Measurements from ENCODE around the gene ADCY5. TPM values are rescaled to one million over a fixed set of nuclear protein-coding genes. Genes with fewer than 3 reads are reported as not detected.

The ADCY5 gene
- total and polyA plus RNA-seq, 4 donors = 0.74 to 6.6 (median 2.9) TPM

- Histone ChIP-seq H3K4me1 (ENCODE audit: control insufficient read depth in 4 of 4, insufficient read depth in 4 of 4, low read length in 3 of 4) (peaks cover 0 to 35% (median 31%) of the 10 kb centered on the region in 4 donors), H3K9me3 (ENCODE audit: control insufficient read depth in 4 of 4, low read length in 3 of 4) (no peaks in the 10 kb centered on the region), H3K27me3 (ENCODE audit: control insufficient read depth in 4 of 4, insufficient read depth in 4 of 4, low read length in 3 of 4) (no peaks in the 10 kb centered on the region), H3K27ac (ENCODE audit: low read depth in 1 of 2, low read length in 2 of 2) (no peak overlapping the region), H3K36me3 (ENCODE audit: control insufficient read depth in 4 of 4, insufficient read depth in 3 of 4, low read depth in 1 of 4, low read length in 3 of 4) (no peaks in the 10 kb centered on the region), H3K9ac (ENCODE audit: low read depth in 1 of 2, low read length in 2 of 2) (no peak overlapping the region), H3K4me3 (ENCODE audit: low read depth in 1 of 3, low read length in 3 of 3) (no peak overlapping the region)
- DNase-seq (ENCODE audit: low spot score) = no peak
- peak in 1 of 2 donors; percentile 34 for TF ChIP-seq HNF4A (conservative IDR thresholded peaks at IDR 0.05)
- TF ChIP-seq HNF4G (IDR thresholded peaks at IDR 0.05) = no peak
- WGBS = 75% methylated on average over 12 of the region's 12 CpGs
Observed at GRCh38 chr3:123423031-123423430, 25.9 kb downstream of the ADCY5 start.

- Histone ChIP-seq H3K36me3 (ENCODE audit: control insufficient read depth in 4 of 4, insufficient read depth in 3 of 4, low read depth in 1 of 4, low read length in 3 of 4) (no peaks in the 10 kb centered on the region), H3K4me1 (ENCODE audit: control insufficient read depth in 4 of 4, insufficient read depth in 4 of 4, low read length in 3 of 4) (peaks cover 0 to 35% (median 31%) of the 10 kb centered on the region in 4 donors), H3K27ac (ENCODE audit: low read depth in 1 of 2, low read length in 2 of 2) (no peak overlapping the region), H3K4me3 (ENCODE audit: low read depth in 1 of 3, low read length in 3 of 3) (no peak overlapping the region), H3K9ac (ENCODE audit: low read depth in 1 of 2, low read length in 2 of 2) (no peak overlapping the region), H3K27me3 (ENCODE audit: control insufficient read depth in 4 of 4, insufficient read depth in 4 of 4, low read length in 3 of 4) (no peaks in the 10 kb centered on the region), H3K9me3 (ENCODE audit: control insufficient read depth in 4 of 4, low read length in 3 of 4) (no peaks in the 10 kb centered on the region)
- 90% methylated on average over 5 of the region's 5 CpGs for WGBS
- DNase-seq (ENCODE audit: low spot score) = no peak
- TF ChIP-seq, protein P1, sequence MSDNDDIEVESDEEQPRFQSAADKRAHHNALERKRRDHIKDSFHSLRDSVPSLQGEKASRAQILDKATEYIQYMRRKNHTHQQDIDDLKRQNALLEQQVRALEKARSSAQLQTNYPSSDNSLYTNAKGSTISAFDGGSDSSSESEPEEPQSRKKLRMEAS (IDR thresholded peaks at IDR 0.05) = no peak
- no peak for TF ChIP-seq FOXA2 (IDR thresholded peaks at IDR 0.05)
- no peak for TF ChIP-seq RAD21 (IDR thresholded peaks at IDR 0.05)
- no peak for TF ChIP-seq RXRA (IDR thresholded peaks at IDR 0.05)
- TF ChIP-seq, protein P2, sequence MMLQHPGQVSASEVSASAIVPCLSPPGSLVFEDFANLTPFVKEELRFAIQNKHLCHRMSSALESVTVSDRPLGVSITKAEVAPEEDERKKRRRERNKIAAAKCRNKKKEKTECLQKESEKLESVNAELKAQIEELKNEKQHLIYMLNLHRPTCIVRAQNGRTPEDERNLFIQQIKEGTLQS (IDR thresholded peaks at IDR 0.05) = no peak
- TF ChIP-seq SP1 (IDR thresholded peaks at IDR 0.05) = no peak
- TF ChIP-seq HNF4A (conservative IDR thresholded peaks at IDR 0.05) = no peak
- TF ChIP-seq, protein P3, sequence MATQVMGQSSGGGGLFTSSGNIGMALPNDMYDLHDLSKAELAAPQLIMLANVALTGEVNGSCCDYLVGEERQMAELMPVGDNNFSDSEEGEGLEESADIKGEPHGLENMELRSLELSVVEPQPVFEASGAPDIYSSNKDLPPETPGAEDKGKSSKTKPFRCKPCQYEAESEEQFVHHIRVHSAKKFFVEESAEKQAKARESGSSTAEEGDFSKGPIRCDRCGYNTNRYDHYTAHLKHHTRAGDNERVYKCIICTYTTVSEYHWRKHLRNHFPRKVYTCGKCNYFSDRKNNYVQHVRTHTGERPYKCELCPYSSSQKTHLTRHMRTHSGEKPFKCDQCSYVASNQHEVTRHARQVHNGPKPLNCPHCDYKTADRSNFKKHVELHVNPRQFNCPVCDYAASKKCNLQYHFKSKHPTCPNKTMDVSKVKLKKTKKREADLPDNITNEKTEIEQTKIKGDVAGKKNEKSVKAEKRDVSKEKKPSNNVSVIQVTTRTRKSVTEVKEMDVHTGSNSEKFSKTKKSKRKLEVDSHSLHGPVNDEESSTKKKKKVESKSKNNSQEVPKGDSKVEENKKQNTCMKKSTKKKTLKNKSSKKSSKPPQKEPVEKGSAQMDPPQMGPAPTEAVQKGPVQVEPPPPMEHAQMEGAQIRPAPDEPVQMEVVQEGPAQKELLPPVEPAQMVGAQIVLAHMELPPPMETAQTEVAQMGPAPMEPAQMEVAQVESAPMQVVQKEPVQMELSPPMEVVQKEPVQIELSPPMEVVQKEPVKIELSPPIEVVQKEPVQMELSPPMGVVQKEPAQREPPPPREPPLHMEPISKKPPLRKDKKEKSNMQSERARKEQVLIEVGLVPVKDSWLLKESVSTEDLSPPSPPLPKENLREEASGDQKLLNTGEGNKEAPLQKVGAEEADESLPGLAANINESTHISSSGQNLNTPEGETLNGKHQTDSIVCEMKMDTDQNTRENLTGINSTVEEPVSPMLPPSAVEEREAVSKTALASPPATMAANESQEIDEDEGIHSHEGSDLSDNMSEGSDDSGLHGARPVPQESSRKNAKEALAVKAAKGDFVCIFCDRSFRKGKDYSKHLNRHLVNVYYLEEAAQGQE (IDR thresholded peaks at IDR 0.05) = no peak
Observed at GRCh38 chr3:123422457-123422856, 26.4 kb downstream of the ADCY5 start.

GRCh38 chr3:123421353-123422174, 27.3 kb downstream of the ADCY5 start:
- H3K4me1 ChIP-seq (ENCODE audit: control insufficient read depth in 4 of 4, insufficient read depth in 4 of 4, low read length in 3 of 4) = peaks cover 0 to 35% (median 31%) of the 10 kb centered on the region in 4 donors
- no peak for DNase-seq (ENCODE audit: low spot score)
- WGBS = 66% methylated on average over 6 of the region's 6 CpGs
- no peaks in the 10 kb centered on the region for H3K36me3 ChIP-seq (ENCODE audit: control insufficient read depth in 4 of 4, insufficient read depth in 3 of 4, low read depth in 1 of 4, low read length in 3 of 4)
- no peak overlapping the region for H3K27ac ChIP-seq (ENCODE audit: low read depth in 1 of 2, low read length in 2 of 2)
- no peak overlapping the region for H3K4me3 ChIP-seq (ENCODE audit: low read depth in 1 of 3, low read length in 3 of 3)
- TF ChIP-seq SP1 (IDR thresholded peaks at IDR 0.05) = no peak
- no peak for TF ChIP-seq ZBTB33 (IDR thresholded peaks at IDR 0.05)
- TF ChIP-seq JUND (IDR thresholded peaks at IDR 0.05) = no peak
- TF ChIP-seq NR2F2 (IDR thresholded peaks at IDR 0.05) = no peak
- TF ChIP-seq YY1 (IDR thresholded peaks at IDR 0.05) = no peak
- no peak for TF ChIP-seq GABPA (IDR thresholded peaks at IDR 0.05 in 1 of 2, conservative IDR thresholded peaks at IDR 0.05 in 1 of 2)
- TF ChIP-seq, protein P4, sequence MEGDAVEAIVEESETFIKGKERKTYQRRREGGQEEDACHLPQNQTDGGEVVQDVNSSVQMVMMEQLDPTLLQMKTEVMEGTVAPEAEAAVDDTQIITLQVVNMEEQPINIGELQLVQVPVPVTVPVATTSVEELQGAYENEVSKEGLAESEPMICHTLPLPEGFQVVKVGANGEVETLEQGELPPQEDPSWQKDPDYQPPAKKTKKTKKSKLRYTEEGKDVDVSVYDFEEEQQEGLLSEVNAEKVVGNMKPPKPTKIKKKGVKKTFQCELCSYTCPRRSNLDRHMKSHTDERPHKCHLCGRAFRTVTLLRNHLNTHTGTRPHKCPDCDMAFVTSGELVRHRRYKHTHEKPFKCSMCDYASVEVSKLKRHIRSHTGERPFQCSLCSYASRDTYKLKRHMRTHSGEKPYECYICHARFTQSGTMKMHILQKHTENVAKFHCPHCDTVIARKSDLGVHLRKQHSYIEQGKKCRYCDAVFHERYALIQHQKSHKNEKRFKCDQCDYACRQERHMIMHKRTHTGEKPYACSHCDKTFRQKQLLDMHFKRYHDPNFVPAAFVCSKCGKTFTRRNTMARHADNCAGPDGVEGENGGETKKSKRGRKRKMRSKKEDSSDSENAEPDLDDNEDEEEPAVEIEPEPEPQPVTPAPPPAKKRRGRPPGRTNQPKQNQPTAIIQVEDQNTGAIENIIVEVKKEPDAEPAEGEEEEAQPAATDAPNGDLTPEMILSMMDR (IDR thresholded peaks at IDR 0.05; ENCODE audit: low read depth, low read length, missing input control) = no peak
- H3K9ac ChIP-seq (ENCODE audit: low read depth in 1 of 2, low read length in 2 of 2) = no peak overlapping the region
- H3K9me3 ChIP-seq (ENCODE audit: control insufficient read depth in 4 of 4, low read length in 3 of 4) = no peaks in the 10 kb centered on the region
- H3K27me3 ChIP-seq (ENCODE audit: control insufficient read depth in 4 of 4, insufficient read depth in 4 of 4, low read length in 3 of 4) = no peaks in the 10 kb centered on the region

Measured in liver (tissue), 9 donors.